ENCODE measurements around the gene MX2.

GRCh38 chr21:41346758-41347157, 15.1 kb upstream of the MX2 start:
- TF ChIP-seq CTCF (IDR thresholded peaks at IDR 0.05; ENCODE audit: low read depth, low read length): no peak
- no peak for TF ChIP-seq EZH2phosphoT487 (IDR thresholded peaks at IDR 0.05; ENCODE audit: low read depth)
